ENCODE measurements around the gene ACVR1.
"Not testable (repeated sequence)": the region's sequence is repeated elsewhere in the genome, so short reads cannot be mapped to it uniquely, and the experiment has no call there.

Gene ACVR1

GRCh38 chr2:157837851-157838441 is 38.2 kb downstream of the ACVR1 start:
- DNase-seq: peak; percentile 32
- in situ Hi-C loops (cut with MboI; ENCODE audit: low pct_unique_long_range_greater_than_20kb, low sequenced_read_pairs): no loop called here

GRCh38 chr2:157836531-157836930 is 39.6 kb downstream of the ACVR1 start:
- no peak for DNase-seq
- in situ Hi-C loops (cut with MboI; ENCODE audit: low pct_unique_long_range_greater_than_20kb, low sequenced_read_pairs): no loop called here

- no peak for DNase-seq
- in situ Hi-C loops (cut with MboI; ENCODE audit: low pct_unique_long_range_greater_than_20kb, low sequenced_read_pairs): no loop called here
Measured at GRCh38 chr2:157835425-157835824, 40.7 kb downstream of the ACVR1 start.

GRCh38 chr2:157835006-157835405 is 41.1 kb downstream of the ACVR1 start:
- DNase-seq: peak; percentile 24
- in situ Hi-C loops (cut with MboI; ENCODE audit: low pct_unique_long_range_greater_than_20kb, low sequenced_read_pairs): no loop called here

GRCh38 chr2:157833721-157834120 is 42.4 kb downstream of the ACVR1 start:
- in situ Hi-C loops (cut with MboI; ENCODE audit: low pct_unique_long_range_greater_than_20kb, low sequenced_read_pairs): no loop called here
- no peak for DNase-seq

GRCh38 chr2:157831573-157832315 is 44.4 kb downstream of the ACVR1 start:
- in situ Hi-C loops (cut with MboI; ENCODE audit: low pct_unique_long_range_greater_than_20kb, low sequenced_read_pairs): no loop called here
- DNase-seq: no peak

GRCh38 chr2:157830696-157831570 is 45.2 kb downstream of the ACVR1 start:
- in situ Hi-C loops (cut with MboI; ENCODE audit: low pct_unique_long_range_greater_than_20kb, low sequenced_read_pairs): no loop called here
- no peak for DNase-seq

GRCh38 chr2:157830266-157830665 is 45.9 kb downstream of the ACVR1 start:
- in situ Hi-C loops (cut with MboI; ENCODE audit: low pct_unique_long_range_greater_than_20kb, low sequenced_read_pairs): no loop called here
- DNase-seq: no peak

GRCh38 chr2:157827377-157827776 is 48.8 kb downstream of the ACVR1 start:
- no peak for DNase-seq
- in situ Hi-C loops (cut with MboI; ENCODE audit: low pct_unique_long_range_greater_than_20kb, low sequenced_read_pairs): no loop called here

- in situ Hi-C loops (cut with MboI; ENCODE audit: low pct_unique_long_range_greater_than_20kb, low sequenced_read_pairs); DNase-seq: not testable (repeated sequence)
Measured at GRCh38 chr2:157826644-157827043, 49.5 kb downstream of the ACVR1 start.

- in situ Hi-C loops (cut with MboI; ENCODE audit: low pct_unique_long_range_greater_than_20kb, low sequenced_read_pairs): no loop called here
- DNase-seq: no peak
Measured at GRCh38 chr2:157825885-157826284, 50.2 kb downstream of the ACVR1 start.

GRCh38 chr2:157822993-157823392 is 53.1 kb downstream of the ACVR1 start:
- in situ Hi-C loops (cut with MboI; ENCODE audit: low pct_unique_long_range_greater_than_20kb, low sequenced_read_pairs): no loop called here
- DNase-seq: no peak

GRCh38 chr2:157822533-157822932 is 53.6 kb downstream of the ACVR1 start:
- in situ Hi-C loops (cut with MboI; ENCODE audit: low pct_unique_long_range_greater_than_20kb, low sequenced_read_pairs): no loop called here
- DNase-seq: no peak

- DNase-seq: no peak
- in situ Hi-C loops (cut with MboI; ENCODE audit: low pct_unique_long_range_greater_than_20kb, low sequenced_read_pairs): no loop called here
Measured at GRCh38 chr2:157821519-157822131, 54.5 kb downstream of the ACVR1 start.

GRCh38 chr2:157820193-157820592 is 55.9 kb downstream of the ACVR1 start:
- in situ Hi-C loops (cut with MboI; ENCODE audit: low pct_unique_long_range_greater_than_20kb, low sequenced_read_pairs): no loop called here
- no peak for DNase-seq

- in situ Hi-C loops (cut with MboI; ENCODE audit: low pct_unique_long_range_greater_than_20kb, low sequenced_read_pairs): no loop called here
- DNase-seq: no peak
Measured at GRCh38 chr2:157819761-157820160, 56.4 kb downstream of the ACVR1 start.

- DNase-seq: no peak
- in situ Hi-C loops (cut with MboI; ENCODE audit: low pct_unique_long_range_greater_than_20kb, low sequenced_read_pairs): no loop called here
Measured at GRCh38 chr2:157818227-157818626, 57.9 kb downstream of the ACVR1 start.

- no peak for DNase-seq
- in situ Hi-C loops (cut with MboI; ENCODE audit: low pct_unique_long_range_greater_than_20kb, low sequenced_read_pairs): no loop called here
Measured at GRCh38 chr2:157815421-157815820, 60.7 kb downstream of the ACVR1 start.

GRCh38 chr2:157813467-157813866 is 62.7 kb downstream of the ACVR1 start:
- in situ Hi-C loops (cut with MboI; ENCODE audit: low pct_unique_long_range_greater_than_20kb, low sequenced_read_pairs): no loop called here
- no peak for DNase-seq

GRCh38 chr2:157810037-157810436 is 66.1 kb downstream of the ACVR1 start:
- no peak for DNase-seq
- in situ Hi-C loops (cut with MboI; ENCODE audit: low pct_unique_long_range_greater_than_20kb, low sequenced_read_pairs): no loop called here

All from KBM-7 (cell line).